Activated naive CD8-positive, alpha-beta T cell treated with anti-CD3 and anti-CD28 coated beads, Interleukin-2, amount 10 ng/mL, durations not matched to agents 7 days and 5 days (primary cell): ENCODE results near the gene FOXJ2. TPM values are rescaled to one million over a fixed set of nuclear protein-coding genes. Genes with fewer than 3 reads are reported as not detected.
A peak's percentile ranks its signal among the peaks of the same experiment; 100 is the strongest.

ENCODE experiments used
- ATAC-seq: fragments of 150-1000 bp; cut with Tn5 transposase; one replicate; pipeline ENCODE4 v1.10.0; 2021; ENCODE audit warnings: low read depth, moderate library complexity
- POLR2A ChIA-PET: fragments of 350-600 bp; sonication (Branson Sonifier 250); formaldehyde crosslinking; loops from one replicate; lab custom pipeline; 2021; ENCODE audit warnings: antibody characterized with exemption; lab: Charles Lee
- DNase-seq: peaks from one replicate; pipeline ENCODE4 v3.0.0; 2021
- H3K27ac Mint-ChIP-seq: one replicate; pipeline ENCODE4 v1.8.0; 2022; ENCODE audit warnings: mild to moderate bottlenecking, mixed read lengths
- H3K27me3 Mint-ChIP-seq: one replicate; pipeline ENCODE4 v1.8.0; 2022; ENCODE audit warnings: mild to moderate bottlenecking, moderate library complexity, mixed read lengths
- H3K36me3 Mint-ChIP-seq: one replicate; pipeline ENCODE4 v1.8.0; 2021; ENCODE audit warnings: mild to moderate bottlenecking, mixed read lengths
- H3K4me1 Mint-ChIP-seq: one replicate; pipeline ENCODE4 v1.8.0; 2021; ENCODE audit warnings: mixed read lengths
- H3K4me3 Mint-ChIP-seq: one replicate; pipeline ENCODE4 v1.8.0; 2022; ENCODE audit warnings: mild to moderate bottlenecking, moderate library complexity, mixed read lengths
- H3K9me3 Mint-ChIP-seq: one replicate; pipeline ENCODE4 v1.8.0; 2021; ENCODE audit warnings: mixed read lengths
- total RNA-seq, 2 experiments: library from RNA; stranded (reverse); gene quantifications; one replicate each; pipeline ENCODE4 v1.2.3, GENCODE V29; 2021

The FOXJ2 gene
- total RNA-seq, 2 experiments from 2014 or later: 26.4 to 26.9 TPM

DNA sequence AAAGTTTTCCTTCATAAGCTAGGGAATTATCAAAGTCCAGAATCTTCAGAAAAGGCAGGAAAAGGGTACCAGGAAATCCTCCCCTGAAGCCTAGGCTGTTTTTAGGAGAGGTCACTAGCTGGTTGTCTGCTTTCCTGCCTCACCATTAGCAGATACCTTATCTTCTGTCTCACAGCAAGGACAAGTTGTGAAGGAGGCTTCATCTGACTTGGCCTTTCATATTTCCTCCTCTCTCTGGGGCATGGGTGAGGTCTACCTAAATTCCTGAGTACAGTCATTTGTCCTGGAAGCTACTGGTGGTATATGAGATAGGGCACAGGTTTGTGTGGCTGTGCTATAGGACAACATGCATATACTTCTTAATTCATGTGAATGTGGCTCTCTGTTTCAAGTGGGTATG, 2.3 kb downstream of the FOXJ2 start:
- ATAC-seq (no peak), DNase-seq (no peak)
- H3K4me1 Mint-ChIP-seq: peaks cover 49% of the 10 kb centered on the region
- H3K9me3 Mint-ChIP-seq: no peaks in the 10 kb centered on the region
- H3K27ac Mint-ChIP-seq: peak overlapping the region; percentile 37
- H3K4me3 Mint-ChIP-seq: peak overlapping the region; percentile 86
- POLR2A ChIA-PET: interaction anchor here (1.0 kb wide), 1 partner anchor 48 kb away, joined by 3 read pairs; no protein-coding TSS in a partner anchor
- H3K36me3 Mint-ChIP-seq: peaks cover 8% of the 10 kb centered on the region
- H3K27me3 Mint-ChIP-seq: no peaks in the 10 kb centered on the region

DNA sequence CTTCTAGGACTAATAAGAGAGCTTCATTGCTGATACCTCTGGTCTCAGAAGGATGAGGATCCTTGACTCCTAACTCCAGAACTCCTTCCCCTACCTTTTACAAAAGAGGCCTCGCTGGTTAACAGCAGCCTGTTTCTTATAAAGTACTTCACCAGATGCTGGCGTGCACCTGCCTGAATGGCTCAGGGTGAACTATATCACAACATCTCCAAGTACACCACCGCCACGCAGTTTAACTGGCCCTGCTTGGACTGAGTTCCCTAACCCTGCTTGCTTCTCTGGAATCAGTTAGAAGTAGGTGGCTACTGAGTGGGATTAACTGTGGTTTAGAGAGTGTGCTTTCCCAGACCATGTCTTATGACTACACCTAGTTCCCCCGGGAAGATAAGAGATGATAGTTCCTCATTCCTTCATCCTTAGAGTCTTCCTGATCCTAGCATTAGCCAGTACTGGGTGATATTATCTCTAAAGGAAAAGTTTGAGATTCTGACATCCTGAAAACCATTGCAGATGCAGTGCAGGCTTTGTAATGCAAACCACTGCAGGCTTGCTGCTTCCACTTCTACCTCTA, 3.0 kb downstream of the FOXJ2 start:
- ATAC-seq: no peak
- peaks cover 49% of the 10 kb centered on the region for H3K4me1 Mint-ChIP-seq
- no peak for DNase-seq
- POLR2A ChIA-PET: no interaction called here
- H3K9me3 Mint-ChIP-seq: no peaks in the 10 kb centered on the region
- peaks cover 8% of the 10 kb centered on the region for H3K36me3 Mint-ChIP-seq
- no peaks in the 10 kb centered on the region for H3K27me3 Mint-ChIP-seq
- no peak overlapping the region for H3K4me3 Mint-ChIP-seq
- H3K27ac Mint-ChIP-seq: peak overlapping the region; percentile 12

DNA sequence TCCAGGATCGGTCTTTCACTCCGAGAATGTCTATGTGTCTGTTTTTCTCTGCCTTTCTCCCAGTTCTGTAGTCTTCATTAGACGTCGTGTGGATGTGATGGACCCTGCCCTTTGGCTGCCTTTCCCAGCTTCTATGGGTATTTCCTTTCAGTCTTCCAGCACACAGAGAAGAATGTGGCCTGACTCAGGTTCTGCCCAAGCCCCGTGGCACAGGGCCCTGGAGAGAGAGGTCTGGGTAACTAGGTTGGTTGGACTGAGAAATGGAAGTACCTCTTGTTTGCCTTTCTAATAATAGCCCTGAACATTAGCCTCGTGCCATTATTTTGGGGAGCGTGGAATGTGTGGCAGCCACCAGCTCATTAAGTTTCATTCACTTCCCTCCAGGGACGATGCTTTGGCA, 3.8 kb downstream of the FOXJ2 start:
- Mint-ChIP-seq H3K4me3 (peak overlapping the region; percentile 14), H3K27me3 (no peaks in the 10 kb centered on the region), H3K9me3 (no peaks in the 10 kb centered on the region), H3K4me1 (peaks cover 49% of the 10 kb centered on the region), H3K36me3 (peaks cover 8% of the 10 kb centered on the region), H3K27ac (no peak overlapping the region)
- POLR2A ChIA-PET: no interaction called here
- ATAC-seq (no peak), DNase-seq (no peak)

DNA sequence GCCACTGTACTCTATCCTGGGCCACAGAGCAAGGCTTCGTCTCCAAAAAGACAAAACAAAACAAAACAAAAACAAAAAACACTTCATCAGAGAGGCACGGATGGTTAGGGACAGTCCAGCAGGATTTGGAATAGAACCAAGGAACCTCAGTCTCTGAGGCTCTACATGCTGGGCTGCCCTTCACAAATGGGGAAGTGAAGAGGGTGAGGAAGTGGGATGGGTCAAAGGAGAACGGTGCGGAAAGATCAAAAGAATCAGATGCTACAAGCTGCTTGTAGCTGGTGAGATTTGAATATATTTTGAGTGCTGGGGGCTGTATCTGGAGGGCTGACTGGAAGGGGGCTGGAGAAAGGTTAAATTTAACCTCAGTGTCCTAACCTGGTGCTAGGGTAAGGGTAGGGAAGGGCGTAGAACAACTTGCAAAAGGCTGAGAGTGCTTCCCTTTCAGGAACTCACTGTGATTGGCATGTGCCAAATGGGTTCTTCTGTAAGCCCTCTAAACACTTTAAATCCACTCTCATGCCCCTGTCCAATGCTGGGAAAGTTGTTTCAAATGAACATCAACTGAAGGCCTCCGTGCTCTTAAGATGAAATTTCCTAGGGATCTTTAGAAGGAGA, 4.6 kb downstream of the FOXJ2 start:
- Mint-ChIP-seq H3K4me3 (peak overlapping the region; percentile 75), H3K27me3 (no peaks in the 10 kb centered on the region), H3K27ac (peak overlapping the region; percentile 77), H3K4me1 (peaks cover 46% of the 10 kb centered on the region), H3K9me3 (no peaks in the 10 kb centered on the region), H3K36me3 (peaks cover 8% of the 10 kb centered on the region)
- POLR2A ChIA-PET: interaction anchor here (2.6 kb wide), 1 partner anchor 29 kb away, joined by 7 read pairs; the partner anchor contains the start of gene C3AR1
- DNase-seq: no peak
- no peak for ATAC-seq

DNA sequence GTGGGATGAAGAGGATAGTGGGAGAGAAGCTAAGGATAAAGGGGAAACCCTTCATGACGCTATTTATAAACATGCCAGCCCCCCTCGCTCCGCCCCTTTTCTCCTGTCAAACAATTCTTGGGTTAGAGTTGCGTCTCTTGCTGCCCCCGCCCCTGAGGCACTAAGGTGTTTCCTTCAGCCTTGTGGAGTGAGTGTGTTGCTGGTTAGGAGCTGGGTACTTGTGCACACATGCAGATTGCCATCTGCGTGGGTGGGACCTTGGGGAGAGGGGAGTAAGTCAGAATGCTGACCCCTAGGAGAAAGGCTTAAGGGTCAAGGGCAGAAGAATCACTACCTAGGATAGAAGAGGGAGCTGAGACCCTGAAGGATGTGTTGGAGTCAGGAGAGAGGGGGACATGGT, 5.4 kb downstream of the FOXJ2 start:
- H3K27ac Mint-ChIP-seq: peak overlapping the region; percentile 71
- no peaks in the 10 kb centered on the region for H3K27me3 Mint-ChIP-seq
- peaks cover 47% of the 10 kb centered on the region for H3K4me1 Mint-ChIP-seq
- POLR2A ChIA-PET: interaction anchor here (0.6 to 2.6 kb wide), 5 partner anchors 11 to 102 kb away, joined by 3 to 11 read pairs (median 4); partner anchors contain the start of gene C3AR1
- ATAC-seq (no peak), DNase-seq (no peak)
- no peaks in the 10 kb centered on the region for H3K9me3 Mint-ChIP-seq
- peaks cover 13% of the 10 kb centered on the region for H3K36me3 Mint-ChIP-seq
- H3K4me3 Mint-ChIP-seq: peak overlapping the region; percentile 75

DNA sequence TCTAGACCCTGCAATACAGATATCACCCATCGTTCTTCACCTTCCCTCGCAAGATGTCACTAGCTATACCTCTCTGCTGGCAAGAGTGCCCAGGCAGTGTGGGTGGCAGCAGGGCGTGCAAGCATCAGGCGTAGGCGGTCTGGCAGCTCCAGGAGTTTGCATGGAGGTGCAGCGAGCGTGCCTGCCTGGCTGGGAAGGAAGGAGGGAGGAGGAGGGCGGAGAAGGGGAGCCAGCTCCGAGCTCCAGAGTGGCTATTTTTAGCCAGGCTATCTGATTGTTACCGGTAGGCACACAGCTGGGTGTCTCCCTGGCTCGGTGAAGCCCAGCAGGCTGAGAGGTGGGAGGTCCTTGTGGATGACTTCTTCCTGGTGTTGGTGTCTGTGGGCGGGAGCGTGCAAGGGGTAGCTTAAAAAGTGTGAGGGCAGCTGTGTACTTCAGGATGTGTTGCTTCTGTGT, 6.2 kb downstream of the FOXJ2 start:
- DNase-seq (peak; percentile 47), ATAC-seq (peak; percentile 85)
- peak overlapping the region; percentile 75 for H3K4me3 Mint-ChIP-seq
- H3K9me3 Mint-ChIP-seq: no peaks in the 10 kb centered on the region
- H3K27me3 Mint-ChIP-seq: no peaks in the 10 kb centered on the region
- H3K27ac Mint-ChIP-seq: peak overlapping the region; percentile 72
- POLR2A ChIA-PET: interaction anchor here (0.8 to 2.6 kb wide), 4 partner anchors 12 to 39 kb away, joined by 3 to 11 read pairs (median 6); partner anchors contain the start of gene C3AR1
- peaks cover 45% of the 10 kb centered on the region for H3K4me1 Mint-ChIP-seq
- H3K36me3 Mint-ChIP-seq: peaks cover 15% of the 10 kb centered on the region

DNA sequence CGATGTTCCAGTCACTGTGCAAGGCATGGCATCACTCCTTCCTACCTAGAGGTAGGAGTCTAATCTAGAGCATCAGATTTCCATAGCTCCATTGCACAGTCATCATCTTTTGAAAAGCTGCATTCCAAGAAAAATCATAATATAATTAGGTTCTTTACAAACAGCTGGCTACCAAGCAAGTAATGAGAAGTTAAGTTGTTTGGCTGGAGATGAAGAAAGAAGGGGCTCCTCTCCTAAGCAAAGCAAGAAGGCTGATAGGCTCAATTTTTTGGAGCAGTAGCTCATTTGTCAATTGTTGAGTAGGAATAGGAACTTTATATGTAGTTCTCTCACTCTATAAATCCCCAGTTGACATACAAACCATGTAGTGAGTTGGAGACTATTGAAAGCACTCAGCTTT, 8.3 kb downstream of the FOXJ2 start:
- no peak overlapping the region for H3K4me3 Mint-ChIP-seq
- peaks cover 31% of the 10 kb centered on the region for H3K4me1 Mint-ChIP-seq
- no peaks in the 10 kb centered on the region for H3K27me3 Mint-ChIP-seq
- POLR2A ChIA-PET: interaction anchor here (1.3 kb wide), 1 partner anchor 14 kb away, joined by 4 read pairs; no protein-coding TSS in a partner anchor
- DNase-seq (no peak), ATAC-seq (no peak)
- no peak overlapping the region for H3K27ac Mint-ChIP-seq
- peaks cover 20% of the 10 kb centered on the region for H3K36me3 Mint-ChIP-seq
- H3K9me3 Mint-ChIP-seq: no peaks in the 10 kb centered on the region

DNA sequence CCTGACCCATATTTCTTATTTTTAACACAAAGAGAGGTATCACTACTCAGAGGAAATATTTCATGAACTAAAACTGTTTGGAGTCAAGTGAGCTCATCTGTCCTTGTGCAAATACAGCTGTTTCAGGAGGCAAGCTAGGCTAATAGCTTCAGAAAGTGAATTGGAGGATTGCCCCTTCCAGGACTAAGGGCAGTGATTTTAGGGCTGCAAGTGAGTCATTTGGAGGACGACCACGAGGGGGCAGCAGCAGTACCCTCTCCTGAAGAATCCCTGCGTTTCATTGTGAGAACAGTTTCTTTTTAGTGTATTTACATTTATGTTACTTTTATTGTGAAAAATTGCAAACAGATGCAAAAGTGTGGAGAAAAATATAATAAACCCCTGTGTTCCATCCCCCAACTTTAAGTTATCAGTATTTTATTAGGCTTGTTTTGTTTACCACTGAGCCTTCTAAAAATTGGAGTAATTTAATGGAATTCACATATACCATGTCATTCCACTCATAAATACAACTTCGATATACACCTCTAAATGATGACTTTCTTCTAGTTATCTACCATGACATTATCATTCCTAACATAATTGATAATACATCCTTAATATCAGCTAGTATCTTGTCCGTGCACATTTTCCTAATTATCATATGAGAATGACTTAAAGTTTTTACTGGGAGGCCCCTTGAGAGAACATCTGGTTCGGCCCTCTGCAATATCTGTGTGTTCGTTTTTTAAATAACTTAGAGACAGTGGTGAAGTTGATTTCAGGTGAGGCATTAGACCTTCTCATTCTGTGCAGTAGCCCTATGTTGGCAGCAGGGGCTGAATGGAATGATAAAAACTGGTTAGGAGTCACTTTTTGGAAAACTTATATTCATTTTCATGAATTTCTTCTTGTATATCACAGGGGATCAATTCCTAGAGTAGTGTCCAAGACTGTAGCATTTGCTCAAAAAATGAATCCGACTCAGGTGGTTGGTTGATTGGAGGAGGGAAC, 13.7 kb downstream of the FOXJ2 start:
- POLR2A ChIA-PET: interaction anchor here (0.5 to 1.9 kb wide), 3 partner anchors 19 to 110 kb away, joined by 3 to 7 read pairs (median 7); no protein-coding TSS in a partner anchor
- Mint-ChIP-seq H3K4me1 (peaks cover 6% of the 10 kb centered on the region), H3K27ac (no peak overlapping the region), H3K36me3 (peaks cover 45% of the 10 kb centered on the region), H3K4me3 (no peak overlapping the region), H3K9me3 (no peaks in the 10 kb centered on the region), H3K27me3 (no peaks in the 10 kb centered on the region)
- DNase-seq (peak; percentile 81), ATAC-seq (peak; percentile 84)

DNA sequence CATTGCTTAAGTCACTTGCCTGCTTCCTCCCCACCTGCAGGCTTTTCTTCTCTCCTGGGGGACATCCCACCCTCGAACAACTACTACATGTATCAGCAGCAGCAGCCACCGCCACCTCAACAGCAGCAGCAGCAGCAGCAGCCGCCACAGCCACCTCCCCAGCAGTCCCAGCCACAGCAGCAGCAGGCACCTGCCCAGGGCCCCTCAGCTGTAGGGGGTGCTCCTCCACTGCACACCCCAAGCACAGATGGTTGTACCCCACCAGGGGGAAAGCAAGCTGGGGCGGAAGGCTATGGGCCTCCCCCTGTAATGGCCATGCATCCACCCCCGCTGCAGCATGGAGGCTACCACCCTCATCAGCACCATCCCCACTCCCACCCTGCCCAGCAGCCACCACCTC, 15.3 kb downstream of the FOXJ2 start:
- Mint-ChIP-seq H3K27me3 (no peaks in the 10 kb centered on the region), H3K4me1 (peaks cover 4% of the 10 kb centered on the region), H3K36me3 (peaks cover 51% of the 10 kb centered on the region), H3K4me3 (no peak overlapping the region), H3K9me3 (no peaks in the 10 kb centered on the region), H3K27ac (peak overlapping the region; percentile 8)
- POLR2A ChIA-PET: interaction anchor here (1.3 kb wide), 1 partner anchor 30 kb away, joined by 4 read pairs; no protein-coding TSS in a partner anchor
- DNase-seq (no peak), ATAC-seq (no peak)

DNA sequence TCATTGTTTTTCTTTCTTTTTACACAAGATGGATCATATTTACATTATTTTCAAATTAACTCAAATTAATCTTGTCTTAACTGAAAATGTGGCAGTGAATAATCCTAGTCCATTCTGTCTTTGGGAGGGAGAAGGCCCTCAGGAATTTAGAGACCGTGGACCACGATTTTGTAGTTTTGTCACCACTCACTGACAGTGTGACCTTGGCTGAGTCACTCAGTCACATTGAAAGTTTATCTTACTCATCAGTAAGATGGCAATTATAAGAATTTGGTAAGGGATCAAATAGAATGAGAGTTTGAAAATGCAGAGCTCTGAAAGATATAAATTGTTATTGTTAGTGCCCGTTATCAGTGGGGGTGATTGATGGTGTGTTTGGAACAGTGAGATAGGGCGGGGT, 16.4 kb downstream of the FOXJ2 start:
- Mint-ChIP-seq H3K27ac (no peak overlapping the region), H3K36me3 (peaks cover 51% of the 10 kb centered on the region)
- POLR2A ChIA-PET: interaction anchor here (0.5 to 1.3 kb wide), 2 partner anchors 29 to 34 kb away, joined by 3 to 4 read pairs; no protein-coding TSS in a partner anchor

DNA sequence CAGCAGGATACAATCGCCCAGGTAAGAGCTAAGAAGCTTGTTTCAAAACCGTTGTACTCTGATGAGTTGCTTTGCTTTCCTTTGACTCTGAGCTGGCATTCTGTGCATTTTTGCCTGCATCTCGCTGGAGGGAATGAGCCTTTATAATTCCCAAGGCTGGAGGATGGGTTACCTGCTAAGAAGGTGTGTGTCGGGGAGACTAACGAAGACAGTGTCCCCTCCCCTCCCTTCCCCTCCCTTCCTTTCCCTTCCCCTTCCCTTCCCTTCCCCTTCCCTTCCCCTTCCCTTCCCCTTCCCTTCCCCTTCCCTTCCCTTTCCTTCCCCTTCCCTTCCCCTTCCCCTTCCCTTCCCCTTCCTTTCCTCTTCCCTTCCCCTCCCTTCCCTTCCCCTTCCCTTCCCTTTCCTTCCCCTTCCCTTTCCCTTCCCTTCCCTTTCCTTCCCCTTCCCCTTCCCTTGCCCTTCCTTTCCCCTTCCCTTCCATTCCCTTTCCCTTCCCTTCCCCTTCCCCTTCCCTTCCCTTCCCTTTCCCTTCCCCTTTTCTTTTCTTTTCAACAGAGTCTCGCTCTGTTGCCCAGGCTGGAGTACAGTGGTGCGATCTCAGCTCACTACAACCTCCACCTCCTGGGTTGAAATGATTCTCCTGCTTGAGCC, 18.2 kb downstream of the FOXJ2 start:
- Mint-ChIP-seq H3K4me1 (peaks cover 4% of the 10 kb centered on the region), H3K4me3 (no peak overlapping the region), H3K36me3 (peaks cover 54% of the 10 kb centered on the region), H3K27me3 (no peaks in the 10 kb centered on the region), H3K9me3 (no peaks in the 10 kb centered on the region), H3K27ac (peak overlapping the region; percentile 60)
- ATAC-seq (no peak), DNase-seq (no peak)
- POLR2A ChIA-PET: no interaction called here

More for the DNA sequence above, 16.4 kb downstream of the FOXJ2 start:
- Mint-ChIP-seq H3K4me1 (peaks cover 4% of the 10 kb centered on the region), H3K4me3 (no peak overlapping the region), H3K9me3 (no peaks in the 10 kb centered on the region), H3K27me3 (no peaks in the 10 kb centered on the region)
- no peak for DNase-seq
- ATAC-seq: no peak

DNA sequence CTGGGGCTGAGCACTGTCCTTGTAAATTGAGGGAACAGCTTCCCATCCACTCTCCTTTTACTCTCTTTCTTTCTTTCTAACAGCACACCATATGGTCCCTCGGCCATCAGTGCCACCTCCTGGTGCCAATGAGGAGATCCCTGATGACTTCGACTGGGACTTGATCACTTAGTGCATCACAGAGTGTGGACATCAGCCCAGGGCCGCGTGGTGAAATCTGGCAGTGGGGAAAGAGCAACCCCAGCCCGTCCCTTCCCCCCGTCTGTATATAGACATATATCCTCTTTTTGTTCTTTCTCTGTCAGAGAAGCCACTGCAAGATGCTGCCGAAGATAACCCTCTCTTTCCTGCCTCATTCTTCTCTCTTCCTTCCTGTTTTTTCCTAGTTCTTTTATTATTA, 20.2 kb downstream of the FOXJ2 start:
- Mint-ChIP-seq H3K4me1 (peaks cover under 1% of the 10 kb centered on the region), H3K36me3 (peaks cover 43% of the 10 kb centered on the region), H3K27ac (no peak overlapping the region), H3K27me3 (no peaks in the 10 kb centered on the region), H3K9me3 (no peaks in the 10 kb centered on the region), H3K4me3 (no peak overlapping the region)
- POLR2A ChIA-PET: no interaction called here
- DNase-seq: no peak
- ATAC-seq: no peak
